Small intestine (tissue), 7 donors: Measurements from ENCODE around the gene PARD3. TPM values are rescaled to one million over a fixed set of nuclear protein-coding genes. Genes with fewer than 3 reads are reported as not detected.

Experiments used
- DNase-seq, 2 donors: peaks; one replicate each; pipeline versions ENCODE4 v3.0.0 to v3.0.0-alpha.2; 2013
- FAIRE-seq: peaks from 2 replicates; lab custom pipeline; 2012; peaks lifted over from hg19 to GRCh38; lab: Jason Lieb, UNC
- H3K27ac ChIP-seq, 3 donors: one replicate each; pipeline ENCODE4 v1.5.1; 2013; ENCODE audit warnings: low read length in 2 of 3, mild to moderate bottlenecking in 2 of 3, control low read depth in 1 of 3, inconsistent platforms in 1 of 3, low read depth in 1 of 3, moderate library complexity in 1 of 3
- H3K27me3 ChIP-seq, 3 donors: one replicate each; pipeline ENCODE4 v1.6.1; 2013; ENCODE audit warnings: low read length in 3 of 3, inconsistent platforms in 1 of 3; ENCODE audit not compliant: control insufficient read depth in 3 of 3, insufficient read depth in 3 of 3
- H3K36me3 ChIP-seq, 3 donors: one replicate each; pipeline ENCODE4 v1.6.1; 2013; ENCODE audit warnings: low read length in 3 of 3, inconsistent platforms in 1 of 3, low read depth in 1 of 3, mild to moderate bottlenecking in 1 of 3, moderate library complexity in 1 of 3; ENCODE audit not compliant: control insufficient read depth in 3 of 3, insufficient read depth in 2 of 3
- H3K4me1 ChIP-seq, 3 donors: one replicate each; pipeline ENCODE4 v1.6.1; 2013; ENCODE audit warnings: low read length in 2 of 3, inconsistent platforms in 1 of 3, low read depth in 1 of 3, mild to moderate bottlenecking in 1 of 3, moderate library complexity in 1 of 3; ENCODE audit not compliant: control insufficient read depth in 3 of 3, insufficient read depth in 2 of 3
- H3K4me3 ChIP-seq, 3 donors: one replicate each; pipeline ENCODE4 v1.5.1; 2013; ENCODE audit warnings: low read length in 3 of 3, control low read depth in 1 of 3, inconsistent platforms in 1 of 3, low read depth in 1 of 3, mild to moderate bottlenecking in 1 of 3, moderate library complexity in 1 of 3
- H3K9me3 ChIP-seq, 2 donors: one replicate each; pipeline ENCODE4 v1.6.1; 2013; ENCODE audit warnings: low read depth in 1 of 2, low read length in 1 of 2; ENCODE audit not compliant: control insufficient read depth in 2 of 2, insufficient read depth in 1 of 2
- WGBS, 3 donors: extraction: QIAGEN DNeasy Blood & Tissue Kit; methylation state at CpG; one replicate each; pipeline ENCODE4 v1.1.7; 2013; 5-methylcytosine and 5-hydroxymethylcytosine counted together
- polyA plus RNA-seq, 4 donors: library from polyadenylated mRNA; stranded (reverse) in 3 of 4; unstranded in 1 of 4; fragments of 200-250 nt in 3 of 4; fragments of 120-200 nt in 1 of 4; gene quantifications; one replicate each; pipeline versions ENCODE4 v1.2.1 to v1.2.3, GENCODE V29; 2013
- donor health status: healthy with polysubstance abuse.
- donor health status: control.
- donor health status: control.
- donor health status: Bipolar disorder and iron deficiency.
- donor health status: healthy.

The PARD3 gene
- polyA plus RNA-seq, 4 donors: 14.3 to 24.3 (median 15.5) TPM

- Histone ChIP-seq H3K4me3 (no peak overlapping the region), H3K4me1 (peaks cover 3 to 10% (median 6%) of the 10 kb centered on the region in 3 donors), H3K27ac (no peak overlapping the region), H3K9me3 (no peaks in the 10 kb centered on the region), H3K36me3 (no peaks in the 10 kb centered on the region), H3K27me3 (no peaks in the 10 kb centered on the region)
- FAIRE-seq (no peak), DNase-seq (no peak)
- WGBS, 3 donors: 73 to 88% (median 77%) methylated on average over 4 of the region's 4 CpGs
These were observed 161.6 kb downstream of the PARD3 start for GRCh38 chr10:34653530-34653929.

GRCh38 chr10:34651416-34652195 lies 163.5 kb downstream of the PARD3 start:
- no peaks in the 10 kb centered on the region for H3K9me3 ChIP-seq
- WGBS, 3 donors: 71 to 88% (median 84%) methylated on average over 12 of the region's 12 CpGs
- FAIRE-seq: no peak
- no peak for DNase-seq
- no peaks in the 10 kb centered on the region for H3K36me3 ChIP-seq
- H3K4me1 ChIP-seq: peaks cover 0 to 6% (median 3%) of the 10 kb centered on the region in 3 donors
- no peak overlapping the region for H3K4me3 ChIP-seq
- H3K27me3 ChIP-seq: no peaks in the 10 kb centered on the region
- no peak overlapping the region for H3K27ac ChIP-seq

GRCh38 chr10:34650156-34650555 lies 164.9 kb downstream of the PARD3 start:
- H3K4me1 ChIP-seq: peaks cover 0 to 4% (median 0%) of the 10 kb centered on the region in 3 donors
- H3K27me3 ChIP-seq: no peaks in the 10 kb centered on the region
- FAIRE-seq (no peak), DNase-seq (no peak)
- no peaks in the 10 kb centered on the region for H3K36me3 ChIP-seq
- no peak overlapping the region for H3K4me3 ChIP-seq
- H3K27ac ChIP-seq: no peak overlapping the region
- H3K9me3 ChIP-seq: no peaks in the 10 kb centered on the region
- 72 to 86% (median 79%) methylated on average over 8 of the region's 8 CpGs for WGBS, 3 donors

- Histone ChIP-seq H3K4me1 (peaks cover 0 to 4% (median 0%) of the 10 kb centered on the region in 3 donors), H3K27me3 (no peaks in the 10 kb centered on the region), H3K4me3 (no peak overlapping the region), H3K9me3 (no peaks in the 10 kb centered on the region), H3K27ac (no peak overlapping the region), H3K36me3 (no peaks in the 10 kb centered on the region)
- 91 to 98% (median 92%) methylated on average over 3 of the region's 3 CpGs for WGBS, 3 donors
- FAIRE-seq (no peak), DNase-seq (no peak)
These were observed 165.7 kb downstream of the PARD3 start for GRCh38 chr10:34649385-34649784.

- no peaks in the 10 kb centered on the region for H3K36me3 ChIP-seq
- H3K27me3 ChIP-seq: no peaks in the 10 kb centered on the region
- H3K9me3 ChIP-seq: no peaks in the 10 kb centered on the region
- H3K4me1 ChIP-seq: peaks cover 0 to 4% (median 0%) of the 10 kb centered on the region in 3 donors
- H3K27ac ChIP-seq: no peak overlapping the region
- FAIRE-seq (no peak), DNase-seq (no peak)
- 84 to 93% (median 87%) methylated on average over 5 of the region's 5 CpGs for WGBS, 3 donors
- H3K4me3 ChIP-seq: no peak overlapping the region
These were observed 166.2 kb downstream of the PARD3 start for GRCh38 chr10:34648919-34649318.

- FAIRE-seq: no peak
- Histone ChIP-seq H3K9me3 (no peaks in the 10 kb centered on the region), H3K27ac (no peak overlapping the region), H3K27me3 (no peaks in the 10 kb centered on the region), H3K4me1 (peaks cover 0 to under 1% (median 0%) of the 10 kb centered on the region in 3 donors), H3K4me3 (no peak overlapping the region), H3K36me3 (no peaks in the 10 kb centered on the region)
- no peak for DNase-seq
- WGBS, 3 donors: 79 to 93% (median 91%) methylated on average over 12 of the region's 12 CpGs
These were observed 166.9 kb downstream of the PARD3 start for GRCh38 chr10:34647875-34648865.

GRCh38 chr10:34647160-34647559 lies 167.9 kb downstream of the PARD3 start:
- no peak for DNase-seq
- Histone ChIP-seq H3K4me1 (no peaks in the 10 kb centered on the region), H3K36me3 (peaks cover 0 to 2% (median 0%) of the 10 kb centered on the region in 3 donors), H3K27ac (no peak overlapping the region), H3K4me3 (no peak overlapping the region), H3K27me3 (no peaks in the 10 kb centered on the region), H3K9me3 (no peaks in the 10 kb centered on the region)
- FAIRE-seq: no peak
- WGBS, 3 donors: 82 to 83% (median 83%) methylated on average over 7 of the region's 7 CpGs

- H3K36me3 ChIP-seq: peaks cover 0 to 5% (median 0%) of the 10 kb centered on the region in 3 donors
- H3K27me3 ChIP-seq: no peaks in the 10 kb centered on the region
- H3K27ac ChIP-seq: no peak overlapping the region
- DNase-seq (no peak), FAIRE-seq (no peak)
- H3K4me1 ChIP-seq: no peaks in the 10 kb centered on the region
- WGBS, 3 donors: 91 to 92% (median 91%) methylated on average over 6 of the region's 6 CpGs
- H3K4me3 ChIP-seq: no peak overlapping the region
- H3K9me3 ChIP-seq: no peaks in the 10 kb centered on the region
These were observed 168.8 kb downstream of the PARD3 start for GRCh38 chr10:34646331-34646730.
